NK-92 (cell line): ENCODE measurements around the gene MAGEH1.

Experiments used
- DNase-seq: peaks from one replicate; lab custom pipeline; 2025; ENCODE audit not compliant: unreplicated experiment; lab: John Stamatoyannopoulos, UW

The MAGEH1 gene

GRCh38 chrX:55489314-55490009 is 37.5 kb downstream of the MAGEH1 start, which contains the start of gene USP51:
TSS of gene USP51 (minus strand) at chrX:55489848. CDS start at chrX:55488939, 909 bp downstream.
- no peak for DNase-seq

- DNase-seq: no peak
These were observed 38.2 kb downstream of the MAGEH1 start for GRCh38 chrX:55490121-55490520.

GRCh38 chrX:55490974-55491373 is 39.0 kb downstream of the MAGEH1 start:
- no peak for DNase-seq
